ENCODE measurements around the gene MYRIP.

DNA sequence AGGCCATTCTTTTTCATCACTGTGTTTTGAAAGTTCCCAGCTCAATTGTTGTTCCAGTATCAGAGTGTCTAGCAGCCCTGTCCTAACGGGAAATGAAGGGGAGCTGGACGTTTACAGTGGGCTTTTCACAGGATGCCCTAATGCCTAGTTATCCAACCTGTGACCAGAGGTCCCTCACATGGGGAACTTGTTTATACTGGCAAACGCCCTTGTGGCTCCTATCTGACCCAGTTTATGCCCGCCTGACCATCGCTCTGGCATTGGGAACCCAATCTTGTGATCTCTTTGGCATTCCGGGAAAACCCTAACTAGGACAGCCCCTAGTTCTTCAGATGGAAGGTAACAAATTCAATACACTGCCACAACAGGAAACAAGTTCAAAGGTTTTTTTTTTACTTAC lies 14.5 kb upstream of the MYRIP start:
- TF ChIP-seq SIN3A (IDR thresholded peaks at IDR 0.05; ENCODE audit: borderline replicate concordance, insufficient read depth, low read length) (no peak), POLR2AphosphoS5 (IDR thresholded peaks at IDR 0.05; ENCODE audit: low read depth, low read length) (no peak), FOXP2 (optimal IDR thresholded peaks at IDR 0.05; ENCODE audit: borderline replicate concordance, extremely low read depth, extremely low read length, insufficient read depth) (no peak), TAF1 (IDR thresholded peaks at IDR 0.05; ENCODE audit: borderline replicate concordance, insufficient read depth, low read length) (no peak)
- TF ChIP-seq, protein P1, sequence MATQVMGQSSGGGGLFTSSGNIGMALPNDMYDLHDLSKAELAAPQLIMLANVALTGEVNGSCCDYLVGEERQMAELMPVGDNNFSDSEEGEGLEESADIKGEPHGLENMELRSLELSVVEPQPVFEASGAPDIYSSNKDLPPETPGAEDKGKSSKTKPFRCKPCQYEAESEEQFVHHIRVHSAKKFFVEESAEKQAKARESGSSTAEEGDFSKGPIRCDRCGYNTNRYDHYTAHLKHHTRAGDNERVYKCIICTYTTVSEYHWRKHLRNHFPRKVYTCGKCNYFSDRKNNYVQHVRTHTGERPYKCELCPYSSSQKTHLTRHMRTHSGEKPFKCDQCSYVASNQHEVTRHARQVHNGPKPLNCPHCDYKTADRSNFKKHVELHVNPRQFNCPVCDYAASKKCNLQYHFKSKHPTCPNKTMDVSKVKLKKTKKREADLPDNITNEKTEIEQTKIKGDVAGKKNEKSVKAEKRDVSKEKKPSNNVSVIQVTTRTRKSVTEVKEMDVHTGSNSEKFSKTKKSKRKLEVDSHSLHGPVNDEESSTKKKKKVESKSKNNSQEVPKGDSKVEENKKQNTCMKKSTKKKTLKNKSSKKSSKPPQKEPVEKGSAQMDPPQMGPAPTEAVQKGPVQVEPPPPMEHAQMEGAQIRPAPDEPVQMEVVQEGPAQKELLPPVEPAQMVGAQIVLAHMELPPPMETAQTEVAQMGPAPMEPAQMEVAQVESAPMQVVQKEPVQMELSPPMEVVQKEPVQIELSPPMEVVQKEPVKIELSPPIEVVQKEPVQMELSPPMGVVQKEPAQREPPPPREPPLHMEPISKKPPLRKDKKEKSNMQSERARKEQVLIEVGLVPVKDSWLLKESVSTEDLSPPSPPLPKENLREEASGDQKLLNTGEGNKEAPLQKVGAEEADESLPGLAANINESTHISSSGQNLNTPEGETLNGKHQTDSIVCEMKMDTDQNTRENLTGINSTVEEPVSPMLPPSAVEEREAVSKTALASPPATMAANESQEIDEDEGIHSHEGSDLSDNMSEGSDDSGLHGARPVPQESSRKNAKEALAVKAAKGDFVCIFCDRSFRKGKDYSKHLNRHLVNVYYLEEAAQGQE (IDR thresholded peaks at IDR 0.05; ENCODE audit: insufficient read depth in 1 of 2, low read depth in 2 of 2, low read length in 2 of 2): no peak

Measured in PFSK-1 (cell line).